Mucosa of stomach (tissue), 1 donor: ENCODE results near the gene ADCY9.

Experiments used
- H3K27me3 ChIP-seq: one replicate; pipeline ENCODE4 v1.7.0; 2013; ENCODE audit warnings: mild to moderate bottlenecking, low read length; ENCODE audit not compliant: control insufficient read depth, insufficient read depth
- H3K36me3 ChIP-seq: one replicate; pipeline ENCODE4 v1.7.0; 2013; ENCODE audit warnings: low read length; ENCODE audit not compliant: control insufficient read depth, insufficient read depth
- H3K4me1 ChIP-seq: one replicate; pipeline ENCODE4 v1.7.0; 2013; ENCODE audit warnings: mild to moderate bottlenecking, low read length; ENCODE audit not compliant: control insufficient read depth, insufficient read depth
- H3K4me3 ChIP-seq: one replicate; pipeline ENCODE4 v1.7.0; 2013; ENCODE audit warnings: low read length
- H3K9ac ChIP-seq: one replicate; pipeline ENCODE4 v1.7.0; 2013; ENCODE audit warnings: mild to moderate bottlenecking, low read length, moderate library complexity
- H3K9me3 ChIP-seq: one replicate; pipeline ENCODE4 v1.7.0; 2013; ENCODE audit warnings: mild to moderate bottlenecking, low read length, moderate library complexity; ENCODE audit not compliant: control insufficient read depth
- donor health status: Pancreatic carcinoma.

Gene ADCY9

GRCh38 chr16:4011940-4012629 is 104.2 kb downstream of the ADCY9 start:
- no peaks in the 10 kb centered on the region for H3K9me3 ChIP-seq
- no peak overlapping the region for H3K9ac ChIP-seq
- H3K4me3 ChIP-seq, result no peak overlapping the region
- no peaks in the 10 kb centered on the region for H3K36me3 ChIP-seq
- peaks cover 17% of the 10 kb centered on the region for H3K4me1 ChIP-seq
- no peaks in the 10 kb centered on the region for H3K27me3 ChIP-seq

GRCh38 chr16:4011225-4011939 is 104.9 kb downstream of the ADCY9 start:
- no peak overlapping the region for H3K4me3 ChIP-seq
- no peak overlapping the region for H3K9ac ChIP-seq
- no peaks in the 10 kb centered on the region for H3K36me3 ChIP-seq
- peaks cover 17% of the 10 kb centered on the region for H3K4me1 ChIP-seq
- no peaks in the 10 kb centered on the region for H3K27me3 ChIP-seq
- no peaks in the 10 kb centered on the region for H3K9me3 ChIP-seq

DNA sequence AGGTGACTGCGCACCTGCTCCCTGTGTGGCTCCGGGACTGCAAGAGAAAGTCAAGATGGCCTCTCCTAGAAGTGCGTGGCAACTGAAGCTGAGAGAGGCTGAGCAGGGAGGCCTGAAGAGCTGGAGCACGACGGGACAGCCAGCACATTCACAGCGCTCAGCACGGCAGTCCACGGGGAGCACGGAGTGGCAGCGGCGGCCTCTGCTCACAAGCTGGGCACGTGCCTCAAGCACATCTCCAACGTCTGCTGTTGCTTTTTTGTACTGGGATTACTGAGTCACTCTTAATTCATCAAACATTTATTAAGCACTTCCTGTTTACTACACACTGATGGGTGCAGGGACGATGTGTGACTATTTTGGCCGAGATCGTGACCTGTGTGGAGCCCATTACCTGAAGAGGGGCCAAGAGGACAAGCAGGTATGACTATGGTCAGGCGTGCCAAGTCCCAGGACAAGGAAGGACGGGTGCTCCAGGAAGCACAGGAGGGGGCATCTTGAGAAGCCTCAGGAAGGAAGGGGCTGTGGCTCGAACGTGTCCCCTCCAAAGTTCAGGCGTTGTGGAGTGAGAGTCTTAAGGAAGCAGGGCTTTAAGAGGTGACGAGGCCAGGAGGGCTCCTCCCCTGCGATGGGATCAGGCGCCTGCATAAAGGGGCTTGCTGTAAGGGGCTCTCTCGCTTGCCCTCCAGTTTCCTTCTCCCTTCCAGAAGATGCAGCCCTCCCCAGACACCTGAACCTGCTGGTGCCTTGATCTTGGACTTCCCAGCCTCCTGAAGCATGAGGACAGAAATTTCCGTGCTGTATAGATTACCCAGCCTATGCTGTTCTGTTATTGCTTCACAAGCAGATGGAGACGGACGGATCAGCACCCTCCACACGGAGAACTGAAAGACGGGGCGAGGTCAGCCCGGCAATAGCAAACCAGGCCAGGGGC is 105.8 kb downstream of the ADCY9 start:
- peaks cover 17% of the 10 kb centered on the region for H3K4me1 ChIP-seq
- H3K9me3 ChIP-seq, result no peaks in the 10 kb centered on the region
- H3K36me3 ChIP-seq, result no peaks in the 10 kb centered on the region
- H3K4me3 ChIP-seq, result no peak overlapping the region
- no peaks in the 10 kb centered on the region for H3K27me3 ChIP-seq
- no peak overlapping the region for H3K9ac ChIP-seq

DNA sequence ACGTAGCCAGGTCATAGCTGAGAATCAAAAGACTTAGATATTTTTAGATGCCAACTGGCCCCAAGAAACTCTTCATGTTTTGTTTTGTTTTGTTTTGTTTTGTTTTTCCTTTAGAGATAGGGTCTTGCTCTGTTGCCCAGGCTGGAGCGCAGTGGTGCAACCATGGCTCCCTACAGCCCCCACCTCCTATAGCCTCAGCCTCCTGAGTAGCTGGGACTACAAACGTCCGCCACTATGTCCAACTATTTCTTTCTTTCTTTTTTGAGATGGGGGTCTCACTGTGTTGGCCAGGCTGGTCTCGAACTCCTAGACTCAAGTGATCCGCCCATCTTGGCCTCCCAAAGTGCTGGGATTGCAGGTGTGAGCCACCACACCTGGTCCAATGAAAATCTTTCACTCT is 107.1 kb downstream of the ADCY9 start:
- Histone ChIP-seq H3K27me3 (no peaks in the 10 kb centered on the region), H3K36me3 (no peaks in the 10 kb centered on the region), H3K4me3 (no peak overlapping the region), H3K9me3 (no peaks in the 10 kb centered on the region), H3K9ac (no peak overlapping the region), H3K4me1 (peaks cover 10% of the 10 kb centered on the region)

GRCh38 chr16:4008116-4008515 is 108.1 kb downstream of the ADCY9 start:
- Histone ChIP-seq H3K4me1 (peaks cover 10% of the 10 kb centered on the region), H3K4me3 (no peak overlapping the region)

GRCh38 chr16:4006397-4006999 is 109.7 kb downstream of the ADCY9 start:
- Histone ChIP-seq H3K4me3 (no peak overlapping the region), H3K36me3 (no peaks in the 10 kb centered on the region), H3K4me1 (no peaks in the 10 kb centered on the region), H3K9me3 (no peaks in the 10 kb centered on the region), H3K9ac (no peak overlapping the region), H3K27me3 (no peaks in the 10 kb centered on the region)

More at GRCh38 chr16:4008116-4008515, 108.1 kb downstream of the ADCY9 start:
- no peaks in the 10 kb centered on the region for H3K27me3 ChIP-seq
- H3K9me3 ChIP-seq, result no peaks in the 10 kb centered on the region
- no peak overlapping the region for H3K9ac ChIP-seq
- H3K36me3 ChIP-seq, result no peaks in the 10 kb centered on the region

GRCh38 chr16:4005731-4006130 is 110.5 kb downstream of the ADCY9 start:
- Histone ChIP-seq H3K36me3 (no peaks in the 10 kb centered on the region), H3K27me3 (no peaks in the 10 kb centered on the region), H3K4me1 (no peaks in the 10 kb centered on the region), H3K4me3 (no peak overlapping the region), H3K9me3 (no peaks in the 10 kb centered on the region), H3K9ac (no peak overlapping the region)

DNA sequence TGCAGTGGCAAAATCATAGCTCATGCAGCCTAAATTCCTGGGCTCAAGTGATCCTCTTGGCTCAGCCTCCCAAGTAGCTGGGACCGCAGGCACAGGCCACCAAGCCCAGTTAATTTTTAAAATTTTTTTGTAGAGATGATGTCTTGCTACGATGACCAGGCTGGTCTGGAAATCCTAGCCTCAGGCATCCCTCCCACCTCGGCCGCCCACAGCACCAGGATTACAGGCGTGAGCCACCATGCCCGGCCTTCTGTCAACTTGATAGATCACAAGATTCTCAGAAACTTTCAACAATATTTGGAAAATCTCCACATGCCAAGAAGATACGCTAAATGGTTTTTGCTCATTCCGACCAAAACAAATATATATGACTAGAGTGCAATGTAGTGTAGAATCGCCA is 111.0 kb downstream of the ADCY9 start:
- Histone ChIP-seq H3K4me3 (no peak overlapping the region), H3K27me3 (no peaks in the 10 kb centered on the region)

DNA sequence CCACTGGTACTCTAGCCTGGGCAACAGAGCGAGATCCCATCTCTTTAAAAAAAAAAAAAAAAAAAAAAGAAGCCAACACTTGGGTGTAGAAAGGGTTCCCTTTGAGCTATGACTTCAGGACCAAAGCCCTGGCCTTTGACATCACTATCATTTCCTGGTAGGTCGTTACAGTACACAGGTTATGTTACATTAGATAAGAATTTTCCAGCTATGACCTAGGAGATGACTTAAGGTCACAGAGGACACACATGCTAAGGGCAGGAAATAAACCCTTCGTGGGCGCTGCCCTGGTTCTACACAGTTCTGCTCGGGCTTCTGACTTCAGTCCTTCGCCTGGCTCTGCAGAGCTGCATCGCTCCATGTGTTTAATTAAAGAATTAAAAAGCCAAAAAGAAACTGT is 112.0 kb downstream of the ADCY9 start:
- H3K36me3 ChIP-seq, result no peaks in the 10 kb centered on the region

More for the DNA sequence above, 111.0 kb downstream of the ADCY9 start:
- no peaks in the 10 kb centered on the region for H3K36me3 ChIP-seq
- no peaks in the 10 kb centered on the region for H3K4me1 ChIP-seq
- no peaks in the 10 kb centered on the region for H3K9me3 ChIP-seq
- H3K9ac ChIP-seq, result no peak overlapping the region

GRCh38 chr16:4003576-4003975 is 112.7 kb downstream of the ADCY9 start:
- H3K36me3 ChIP-seq, result no peaks in the 10 kb centered on the region
- no peaks in the 10 kb centered on the region for H3K27me3 ChIP-seq
- no peaks in the 10 kb centered on the region for H3K9me3 ChIP-seq
- H3K4me3 ChIP-seq, result no peak overlapping the region
- no peak overlapping the region for H3K9ac ChIP-seq
- H3K4me1 ChIP-seq, result no peaks in the 10 kb centered on the region

More for the DNA sequence above, 112.0 kb downstream of the ADCY9 start:
- no peak overlapping the region for H3K9ac ChIP-seq
- H3K27me3 ChIP-seq, result no peaks in the 10 kb centered on the region
- no peaks in the 10 kb centered on the region for H3K4me1 ChIP-seq
- H3K9me3 ChIP-seq, result no peaks in the 10 kb centered on the region
- H3K4me3 ChIP-seq, result no peak overlapping the region

DNA sequence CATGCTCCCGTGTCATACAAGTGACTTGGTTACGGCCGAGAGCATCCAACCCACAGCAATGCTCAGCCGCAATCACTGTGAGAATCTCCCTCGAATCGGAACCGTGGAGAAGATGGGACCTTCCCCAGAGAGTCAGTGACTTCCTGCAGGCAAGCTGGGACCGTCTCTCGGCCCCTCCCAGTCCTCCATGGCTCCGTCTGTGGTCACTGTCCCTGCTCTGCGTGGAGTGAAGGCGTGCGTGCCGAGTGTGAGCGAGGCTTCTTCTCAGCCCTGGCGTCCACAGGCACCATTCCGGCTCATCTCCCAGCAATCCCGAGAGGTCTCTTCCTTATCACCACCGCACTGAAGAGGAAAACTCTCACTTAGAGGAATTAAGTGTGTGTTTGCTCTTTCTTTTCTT is 113.1 kb downstream of the ADCY9 start:
- no peaks in the 10 kb centered on the region for H3K9me3 ChIP-seq
- no peak overlapping the region for H3K9ac ChIP-seq
- no peaks in the 10 kb centered on the region for H3K36me3 ChIP-seq
- no peak overlapping the region for H3K4me3 ChIP-seq
- no peaks in the 10 kb centered on the region for H3K27me3 ChIP-seq
- no peaks in the 10 kb centered on the region for H3K4me1 ChIP-seq
